DLD1 (cell line): ENCODE measurements around the gene CLIP3.
"Not testable (repeated sequence)": the region's sequence is repeated elsewhere in the genome, so short reads cannot be mapped to it uniquely, and the experiment has no call there.

ENCODE experiments used
- in situ Hi-C: cut with HindIII; loops from 2 replicates; pipeline ENCODE4 v1.10.0; 2017; ENCODE audit warnings: low sequenced_read_pairs

CLIP3 gene

GRCh38 chr19:36009220-36009619 lies 23.5 kb downstream of the CLIP3 start:
- in situ Hi-C loops: no loop called here

- in situ Hi-C loops: no loop called here
Observed at GRCh38 chr19:36008336-36008978, 24.2 kb downstream of the CLIP3 start, which contains the start of gene SYNE4. TSS of gene SYNE4 (minus strand) at chr19:36008813. CDS start at chr19:36008681, 132 bp downstream.

- in situ Hi-C loops: no loop called here
Observed at GRCh38 chr19:36006955-36007354, 25.7 kb downstream of the CLIP3 start.

- in situ Hi-C loops: no loop called here
Observed at GRCh38 chr19:36003284-36003683, 29.4 kb downstream of the CLIP3 start.

GRCh38 chr19:36001605-36002004 lies 31.1 kb downstream of the CLIP3 start:
- in situ Hi-C loops: no loop called here

- in situ Hi-C loops: no loop called here
Observed at GRCh38 chr19:35996777-35997176, 35.9 kb downstream of the CLIP3 start.

- in situ Hi-C loops: no loop called here
Observed at GRCh38 chr19:35995048-35995993, 37.4 kb downstream of the CLIP3 start, which contains the start of gene SDHAF1. TSS of gene SDHAF1 (plus strand) at chr19:35995188. CDS start at chr19:35995275, 87 bp downstream.

GRCh38 chr19:35993923-35994598 lies 38.6 kb downstream of the CLIP3 start:
- in situ Hi-C loops: no loop called here

- in situ Hi-C loops: no loop called here
Observed at GRCh38 chr19:35992907-35993765, 39.5 kb downstream of the CLIP3 start.

- in situ Hi-C loops: no loop called here
Observed at GRCh38 chr19:35991731-35992450, 40.8 kb downstream of the CLIP3 start.

- in situ Hi-C loops: no loop called here
Observed at GRCh38 chr19:35990771-35991730, 41.6 kb downstream of the CLIP3 start.

- in situ Hi-C loops: no loop called here
Observed at GRCh38 chr19:35990156-35990555, 42.5 kb downstream of the CLIP3 start.

DNA sequence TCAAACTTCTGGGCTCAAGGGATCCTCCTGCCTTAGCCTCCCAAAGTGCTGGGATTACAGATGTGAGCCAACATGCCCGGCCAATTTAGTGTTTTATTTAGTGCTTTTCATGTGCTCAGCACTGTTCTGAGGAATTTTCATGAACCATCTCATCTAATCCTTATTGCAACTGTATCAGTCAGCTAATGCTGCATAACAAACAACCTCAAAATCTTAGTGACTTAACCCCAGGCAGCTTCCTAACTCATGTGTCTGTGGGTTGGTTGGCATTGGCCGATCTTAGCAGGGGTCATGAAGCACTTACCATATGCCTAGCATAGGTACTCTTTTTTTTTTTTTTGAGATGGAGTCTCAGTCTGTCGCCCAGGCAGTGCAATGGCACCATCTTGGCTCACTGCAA lies 43.8 kb downstream of the CLIP3 start:
- in situ Hi-C loops: no loop called here

DNA sequence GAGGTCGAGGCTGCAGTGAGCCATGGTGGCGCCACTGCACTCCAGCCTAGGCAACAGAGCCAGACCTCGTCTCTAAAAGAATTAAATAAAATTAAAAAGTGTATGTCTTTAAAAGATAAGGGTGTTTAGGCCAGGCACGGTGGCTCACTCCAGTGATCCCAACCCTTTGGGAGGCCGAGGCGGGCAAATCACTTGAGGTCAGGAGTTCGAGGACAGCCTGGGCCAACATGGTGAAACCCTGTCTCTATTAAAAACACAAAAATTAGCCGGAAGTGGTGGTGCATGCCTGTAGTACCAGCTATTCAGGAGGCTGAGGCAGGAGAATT lies 45.1 kb downstream of the CLIP3 start:
- in situ Hi-C loops: no loop called here

DNA sequence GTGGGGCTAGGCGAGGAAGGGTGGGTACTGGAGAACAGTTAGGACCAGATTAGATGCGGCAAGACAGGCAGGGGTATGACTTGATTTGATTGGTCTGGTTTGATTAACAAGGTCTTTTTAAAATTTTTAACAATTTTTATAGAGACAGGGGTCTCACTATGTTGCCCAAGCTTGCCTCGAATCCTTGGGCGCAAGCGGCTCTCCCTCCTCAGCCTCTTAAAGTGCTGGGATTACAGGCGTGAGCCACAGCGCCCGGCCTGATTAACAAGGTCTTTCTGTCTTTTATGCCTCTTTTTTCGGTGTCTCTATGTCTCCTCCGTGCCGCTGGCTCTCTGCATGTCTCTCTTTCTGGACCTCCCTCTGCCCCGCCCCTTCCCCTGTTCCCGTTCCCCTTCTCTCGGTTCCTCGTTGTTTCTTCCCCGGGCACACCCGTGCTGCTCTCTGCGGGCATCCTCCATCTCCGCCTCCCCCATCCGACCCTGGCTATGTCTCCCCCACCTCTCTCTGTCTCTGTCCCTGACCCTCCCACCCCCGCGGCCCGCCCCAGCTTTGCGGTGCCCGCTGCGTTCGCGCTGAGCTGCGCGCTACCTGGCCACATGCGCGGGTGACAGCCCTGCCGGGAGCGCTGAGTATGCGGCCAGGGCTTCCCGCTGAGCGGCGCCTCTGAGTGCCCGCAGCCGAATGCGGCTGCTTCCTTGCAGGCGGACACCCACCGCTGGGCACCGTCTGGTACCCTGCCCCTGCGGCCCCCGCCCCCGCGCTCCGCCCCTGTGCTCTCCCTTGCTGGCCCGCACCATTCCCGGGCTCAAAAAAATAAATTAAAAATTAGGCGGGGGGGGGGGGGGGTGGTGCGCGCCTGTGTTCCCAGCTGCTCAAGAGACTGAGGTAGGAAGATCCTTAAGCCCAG lies 45.8 kb downstream of the CLIP3 start:
- in situ Hi-C loops: no loop called here

- in situ Hi-C loops: no loop called here
Observed at GRCh38 chr19:35986111-35986510, 46.6 kb downstream of the CLIP3 start.

DNA sequence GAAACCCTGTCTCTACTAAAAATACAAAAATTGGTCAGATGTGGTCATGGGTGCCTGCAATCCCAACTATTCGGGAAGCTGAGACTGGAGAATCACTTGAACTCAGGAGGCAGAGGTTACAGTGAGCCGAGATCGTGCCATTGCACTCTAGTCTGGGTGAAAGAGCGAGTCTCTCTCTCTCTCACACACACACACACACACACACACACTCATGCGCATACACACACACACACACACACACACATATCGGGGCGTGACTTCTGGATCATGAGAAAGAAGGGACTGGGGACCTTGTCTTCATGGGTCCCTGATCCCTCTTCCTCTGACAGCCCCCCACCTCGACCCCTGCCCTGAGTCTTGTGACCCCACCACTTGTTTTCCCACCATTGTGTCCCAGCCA lies 49.5 kb downstream of the CLIP3 start:
- in situ Hi-C loops: no loop called here

- in situ Hi-C loops: not testable (repeated sequence)
Observed at GRCh38 chr19:35980997-35981396, 51.7 kb downstream of the CLIP3 start.
